Thymus (tissue), 11 donors: ENCODE measurements around the gene MIA. TPM values are rescaled to one million over a fixed set of nuclear protein-coding genes. Genes with fewer than 3 reads are reported as not detected.
"Not testable (repeated sequence)": the region's sequence is repeated elsewhere in the genome, so short reads cannot be mapped to it uniquely, and the experiment has no call there.

Experiments used
- DNase-seq, 9 donors: peaks; one replicate each; pipeline ENCODE4 v3.0.0-alpha.2; 2013; ENCODE audit warnings: low spot score in 9 of 9, low read depth in 6 of 9, missing footprints in 1 of 9
- H3K27ac ChIP-seq, 2 donors: one replicate each; pipeline ENCODE4 v1.5.1; 2013; ENCODE audit warnings: control low read depth in 1 of 2, low read depth in 1 of 2, low read length in 1 of 2, mild to moderate bottlenecking in 1 of 2, moderate library complexity in 1 of 2
- H3K27me3 ChIP-seq, 2 donors: one replicate each; pipeline ENCODE4 v1.5.1; 2013; ENCODE audit warnings: low read length in 1 of 2; ENCODE audit not compliant: control insufficient read depth in 2 of 2, insufficient read depth in 1 of 2
- H3K36me3 ChIP-seq, 2 donors: one replicate each; pipeline ENCODE4 v1.5.1; 2013; ENCODE audit warnings: low read length in 1 of 2, mild to moderate bottlenecking in 1 of 2, moderate library complexity in 1 of 2; ENCODE audit not compliant: control insufficient read depth in 2 of 2, insufficient read depth in 2 of 2
- H3K4me1 ChIP-seq, 2 donors: one replicate each; pipeline ENCODE4 v1.5.1; 2013; ENCODE audit warnings: low read length in 2 of 2; ENCODE audit not compliant: control insufficient read depth in 2 of 2, insufficient read depth in 2 of 2
- H3K4me3 ChIP-seq, 2 donors: one replicate each; pipeline ENCODE4 v1.5.1; 2013; ENCODE audit warnings: low read length in 2 of 2, control low read depth in 1 of 2, mild to moderate bottlenecking in 1 of 2
- H3K9me3 ChIP-seq, 2 donors: one replicate each; pipeline ENCODE4 v1.5.1; 2013; ENCODE audit warnings: low read length in 1 of 2, mild to moderate bottlenecking in 1 of 2; ENCODE audit not compliant: control insufficient read depth in 2 of 2, insufficient read depth in 1 of 2
- WGBS: extraction: QIAGEN DNeasy Blood & Tissue Kit; methylation state at CpG from one replicate; pipeline ENCODE4 v1.1.7; 2013; 5-methylcytosine and 5-hydroxymethylcytosine counted together
- polyA plus RNA-seq: library from polyadenylated mRNA; stranded (reverse); fragments of 200-250 nt; gene quantifications from one replicate; pipeline ENCODE4 v1.2.3, GENCODE V29; 2013
- total RNA-seq: library from RNA; stranded (reverse); fragments of 120-200 nt; gene quantifications from one replicate; pipeline ENCODE4 v1.2.4, GENCODE V29; 2013
- donor health status: healthy.

Gene MIA
- total and polyA plus RNA-seq, 2 donors = 3.8 to 38.7 TPM

GRCh38 chr19:40822704-40823553 lies 47.6 kb downstream of the MIA start:
- not testable (repeated sequence) for DNase-seq, H3K4me1 ChIP-seq, H3K27me3 ChIP-seq, H3K27ac ChIP-seq, H3K9me3 ChIP-seq, H3K4me3 ChIP-seq, H3K36me3 ChIP-seq
- 69% methylated on average over 9 of the region's 9 CpGs for WGBS

- WGBS = 80% methylated on average over 16 of the region's 16 CpGs
- DNase-seq, H3K27ac ChIP-seq, H3K4me3 ChIP-seq, H3K4me1 ChIP-seq, H3K9me3 ChIP-seq, H3K36me3 ChIP-seq, H3K27me3 ChIP-seq: not testable (repeated sequence)
Measured at GRCh38 chr19:40824916-40825315, 49.6 kb downstream of the MIA start.

- not testable (repeated sequence) for H3K27ac ChIP-seq, H3K4me3 ChIP-seq, H3K36me3 ChIP-seq, H3K27me3 ChIP-seq, H3K9me3 ChIP-seq, DNase-seq, H3K4me1 ChIP-seq
- WGBS = over 99% methylated on average over 6 of the region's 6 CpGs
Measured at GRCh38 chr19:40825460-40826095, 50.3 kb downstream of the MIA start.

GRCh38 chr19:40826312-40826698 lies 51.0 kb downstream of the MIA start:
- H3K27ac ChIP-seq, H3K4me3 ChIP-seq, H3K27me3 ChIP-seq, H3K36me3 ChIP-seq, DNase-seq, H3K4me1 ChIP-seq, H3K9me3 ChIP-seq: not testable (repeated sequence)
- WGBS = over 99% methylated on average over 8 of the region's 14 CpGs

GRCh38 chr19:40826699-40827385 lies 51.5 kb downstream of the MIA start:
- H3K27ac ChIP-seq, H3K4me3 ChIP-seq, H3K4me1 ChIP-seq, H3K27me3 ChIP-seq, H3K9me3 ChIP-seq, H3K36me3 ChIP-seq: not testable (repeated sequence)
- 72% methylated on average over 29 of the region's 29 CpGs for WGBS
- DNase-seq = peak in 1 of 9 donors; percentile 56

Other genes starting within 250 kb of the MIA start
- gene SHKBP1, start 198.6 kb upstream of the MIA start, total RNA-seq = 33.1 TPM
- 117 TPM for gene SHKBP1, start 198.6 kb upstream of the MIA start, polyA plus RNA-seq
- 6.0 TPM for gene LTBP4, start 174.2 kb upstream of the MIA start, total RNA-seq
- gene LTBP4, start 174.2 kb upstream of the MIA start, polyA plus RNA-seq = 35.6 TPM
- 2.0 TPM for gene NUMBL, start 84.9 kb upstream of the MIA start, total RNA-seq
- 15.3 TPM for gene NUMBL, start 84.9 kb upstream of the MIA start, polyA plus RNA-seq
- 21.6 TPM for gene COQ8B, start 58.6 kb upstream of the MIA start, total RNA-seq
- gene COQ8B, start 58.6 kb upstream of the MIA start, polyA plus RNA-seq = 40.1 TPM
- 6.7 TPM for gene ITPKC, start 58.4 kb upstream of the MIA start, total RNA-seq
- gene ITPKC, start 58.4 kb upstream of the MIA start, polyA plus RNA-seq = 35.5 TPM
- gene ACTMAP, start 25.0 kb upstream of the MIA start, total RNA-seq = 1.1 TPM
- gene ACTMAP, start 25.0 kb upstream of the MIA start, polyA plus RNA-seq = 7.4 TPM
- gene SNRPA, start 24.3 kb upstream of the MIA start, total RNA-seq = 60.9 TPM
- 58.4 TPM for gene SNRPA, start 24.3 kb upstream of the MIA start, polyA plus RNA-seq
- 24.2 TPM for gene RAB4B, start 2.7 kb downstream of the MIA start, total RNA-seq
- gene RAB4B, start 2.7 kb downstream of the MIA start, polyA plus RNA-seq = 86.7 TPM
- 80.0 TPM for gene EGLN2, start 23.7 kb downstream of the MIA start, total RNA-seq
- 90.3 TPM for gene EGLN2, start 23.7 kb downstream of the MIA start, polyA plus RNA-seq
- 0.09 TPM for gene CYP2A6, start 74.9 kb downstream of the MIA start, total RNA-seq
- gene CYP2A6, start 74.9 kb downstream of the MIA start, polyA plus RNA-seq = 0.16 TPM
- gene CYP2A7, start 106.7 kb downstream of the MIA start, total RNA-seq = not detected
- gene CYP2A7, start 106.7 kb downstream of the MIA start, polyA plus RNA-seq = 0.21 TPM
- gene CYP2B6, start 215.8 kb downstream of the MIA start, total RNA-seq = not detected
- gene CYP2B6, start 215.8 kb downstream of the MIA start, polyA plus RNA-seq = 0.02 TPM